ENCODE results near the gene TTC3.

Gene TTC3

DNA sequence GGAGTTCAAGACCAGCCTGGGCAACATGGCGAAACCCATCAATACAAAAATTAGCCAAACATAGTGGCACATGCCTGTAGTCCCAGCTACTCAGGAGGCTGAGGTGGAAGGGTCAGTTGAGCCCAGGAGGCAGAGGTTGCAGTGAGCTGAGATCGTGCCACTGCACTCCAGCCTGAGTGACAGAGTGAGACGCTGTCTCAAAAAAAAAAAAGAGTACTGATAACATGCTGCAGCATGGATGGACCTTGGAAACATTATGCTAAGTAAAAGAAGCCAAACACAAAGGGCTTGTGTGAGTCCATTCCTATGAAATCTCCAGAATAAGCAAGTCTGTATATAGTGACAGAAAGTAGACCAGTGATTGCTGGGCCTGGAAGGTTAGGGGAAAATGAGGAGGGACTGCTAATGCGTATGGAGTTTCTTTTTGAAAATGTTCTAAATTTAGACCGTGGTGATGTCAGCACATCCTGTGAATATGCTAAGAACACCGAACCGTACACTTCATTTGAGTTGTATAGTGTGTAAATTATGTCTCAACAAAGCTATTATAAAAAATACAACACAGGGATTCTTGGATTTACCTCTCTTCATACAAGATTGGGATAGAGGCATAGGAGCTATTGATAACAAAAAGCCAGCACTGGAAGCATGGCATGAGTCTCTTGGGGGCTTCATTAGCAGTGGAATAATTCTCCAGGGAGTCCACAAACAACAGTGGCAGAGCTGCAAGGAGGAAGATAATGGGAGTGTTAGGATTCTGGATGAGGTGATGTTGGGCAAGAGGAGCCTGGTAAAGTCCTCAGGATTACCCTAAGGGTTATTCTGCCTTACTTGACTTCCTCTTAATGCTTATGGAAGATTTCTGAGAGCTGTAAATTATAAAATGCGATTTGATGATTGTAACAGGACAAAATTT lies 73.5 kb downstream of the TTC3 start:
- no peak for TF ChIP-seq EZH2 (optimal IDR thresholded peaks at IDR 0.05; ENCODE audit: low read depth, low read length)
- no peak for TF ChIP-seq CTCF (IDR thresholded peaks at IDR 0.05; ENCODE audit: low read length)
- no peak for TF ChIP-seq EZH2phosphoT487 (IDR thresholded peaks at IDR 0.05; ENCODE audit: low read length)
- DNase-seq: no peak

GRCh38 chr21:37149411-37149810 lies 76.4 kb downstream of the TTC3 start:
- Histone ChIP-seq H3K27me3 (replicated peaks; ENCODE audit: insufficient read depth, low read length) (no peaks in the 10 kb centered on the region), H4K20me1 (ENCODE audit: insufficient read depth, low read length) (no peaks in the 10 kb centered on the region), H3K9ac (ENCODE audit: low read length) (no peak overlapping the region), H3K36me3 (replicated peaks; ENCODE audit: insufficient read depth, low read length) (no peaks in the 10 kb centered on the region), H3K27ac (ENCODE audit: low read length) (no peak overlapping the region), H3K9me2 (replicated peaks; ENCODE audit: insufficient read depth, low read length) (no peaks in the 10 kb centered on the region), H3F3A (ENCODE audit: insufficient read depth, low read length) (no peaks in the 10 kb centered on the region), H3K79me2 (ENCODE audit: low read length) (no peaks in the 10 kb centered on the region), H3K4me1 (ENCODE audit: low read length) (no peaks in the 10 kb centered on the region), H3K4me3 (ENCODE audit: low read length) (no peak overlapping the region), H3K9me3 (replicated peaks; ENCODE audit: insufficient read depth, low read length) (no peaks in the 10 kb centered on the region), H2AFZ (ENCODE audit: low read length) (no peak overlapping the region), H3K4me2 (ENCODE audit: low read depth, low read length) (no peak overlapping the region)
- TF ChIP-seq EZH2phosphoT487 (IDR thresholded peaks at IDR 0.05; ENCODE audit: low read length): no peak
- no peak for TF ChIP-seq CTCF (IDR thresholded peaks at IDR 0.05; ENCODE audit: low read length)
- TF ChIP-seq EZH2 (optimal IDR thresholded peaks at IDR 0.05; ENCODE audit: low read depth, low read length): no peak
- DNase-seq: no peak

More for the DNA sequence above, 73.5 kb downstream of the TTC3 start:
- no peaks in the 10 kb centered on the region for H3K9me2 ChIP-seq (replicated peaks; ENCODE audit: insufficient read depth, low read length)
- no peaks in the 10 kb centered on the region for H3K27me3 ChIP-seq (replicated peaks; ENCODE audit: insufficient read depth, low read length)
- no peaks in the 10 kb centered on the region for H4K20me1 ChIP-seq (ENCODE audit: insufficient read depth, low read length)
- no peaks in the 10 kb centered on the region for H3K9me3 ChIP-seq (replicated peaks; ENCODE audit: insufficient read depth, low read length)
- H3K4me3 ChIP-seq (ENCODE audit: low read length): no peak overlapping the region
- no peaks in the 10 kb centered on the region for H3K79me2 ChIP-seq (ENCODE audit: low read length)
- H3F3A ChIP-seq (ENCODE audit: insufficient read depth, low read length): no peaks in the 10 kb centered on the region
- no peak overlapping the region for H2AFZ ChIP-seq (ENCODE audit: low read length)
- no peaks in the 10 kb centered on the region for H3K4me1 ChIP-seq (ENCODE audit: low read length)
- no peak overlapping the region for H3K27ac ChIP-seq (ENCODE audit: low read length)
- no peaks in the 10 kb centered on the region for H3K36me3 ChIP-seq (replicated peaks; ENCODE audit: insufficient read depth, low read length)
- H3K9ac ChIP-seq (ENCODE audit: low read length): no peak overlapping the region
- no peak overlapping the region for H3K4me2 ChIP-seq (ENCODE audit: low read depth, low read length)

DNA sequence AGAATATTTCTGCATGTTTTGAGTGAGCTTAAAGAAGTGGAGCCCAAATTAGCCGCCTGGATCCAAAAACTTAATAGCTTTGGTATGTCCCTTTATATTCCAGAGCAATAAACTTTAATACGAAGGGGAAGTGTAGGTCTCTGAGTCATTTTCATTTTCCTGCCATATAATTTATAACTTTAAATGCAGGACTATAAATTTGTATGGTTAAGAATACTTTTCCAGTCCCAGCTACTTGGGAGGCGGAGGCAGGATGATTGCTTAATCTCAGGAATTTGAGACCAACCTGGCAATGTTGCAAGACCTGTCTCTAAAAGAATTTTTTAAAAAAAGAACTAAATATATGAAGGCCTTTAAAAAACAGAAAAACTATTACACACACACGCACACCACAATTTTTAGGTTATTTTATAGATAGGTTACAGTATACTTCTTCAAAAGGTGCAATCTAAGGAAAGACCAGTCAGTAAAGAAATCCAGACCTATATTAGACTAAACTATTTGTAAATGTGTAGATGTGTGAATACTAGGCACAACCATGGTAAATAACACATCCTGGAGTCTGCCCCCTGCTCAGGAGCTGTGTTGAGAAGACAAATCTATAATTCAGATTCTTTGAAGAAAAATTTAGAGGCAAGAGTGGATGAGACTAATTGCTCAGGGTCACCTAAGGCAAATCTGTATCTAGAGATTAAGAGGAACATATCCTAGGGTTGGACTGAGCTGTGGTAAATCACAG lies 80.3 kb downstream of the TTC3 start:
- no peak for DNase-seq
- H3K27ac ChIP-seq (ENCODE audit: low read length): no peak overlapping the region

More for the DNA sequence above, 80.3 kb downstream of the TTC3 start:
- Histone ChIP-seq H3F3A (ENCODE audit: insufficient read depth, low read length) (no peaks in the 10 kb centered on the region), H3K9ac (ENCODE audit: low read length) (no peak overlapping the region), H3K79me2 (ENCODE audit: low read length) (no peaks in the 10 kb centered on the region), H3K9me3 (replicated peaks; ENCODE audit: insufficient read depth, low read length) (no peaks in the 10 kb centered on the region), H3K27me3 (replicated peaks; ENCODE audit: insufficient read depth, low read length) (no peaks in the 10 kb centered on the region), H2AFZ (ENCODE audit: low read length) (no peak overlapping the region), H3K36me3 (replicated peaks; ENCODE audit: insufficient read depth, low read length) (no peaks in the 10 kb centered on the region), H3K4me3 (ENCODE audit: low read length) (no peak overlapping the region), H4K20me1 (ENCODE audit: insufficient read depth, low read length) (no peaks in the 10 kb centered on the region), H3K4me2 (ENCODE audit: low read depth, low read length) (no peak overlapping the region), H3K4me1 (ENCODE audit: low read length) (no peaks in the 10 kb centered on the region), H3K9me2 (replicated peaks; ENCODE audit: insufficient read depth, low read length) (no peaks in the 10 kb centered on the region)
- no peak for TF ChIP-seq EZH2phosphoT487 (IDR thresholded peaks at IDR 0.05; ENCODE audit: low read length)
- TF ChIP-seq CTCF (IDR thresholded peaks at IDR 0.05; ENCODE audit: low read length): no peak
- TF ChIP-seq EZH2 (optimal IDR thresholded peaks at IDR 0.05; ENCODE audit: low read depth, low read length): no peak

Data from MM.1S (cell line).